ENCODE data around the gene POLR1F.

The POLR1F gene

GRCh38 chr7:19674266-19674960 is 34.4 kb downstream of the POLR1F start:
- peak; percentile 70 for DNase-seq

GRCh38 chr7:19670806-19671205 is 38.0 kb downstream of the POLR1F start:
- peak; percentile 49 for DNase-seq

GRCh38 chr7:19665399-19666008 is 43.3 kb downstream of the POLR1F start:
- DNase-seq, result peak; percentile 37

GRCh38 chr7:19663816-19664462 is 44.9 kb downstream of the POLR1F start:
- no peak for DNase-seq

DNA sequence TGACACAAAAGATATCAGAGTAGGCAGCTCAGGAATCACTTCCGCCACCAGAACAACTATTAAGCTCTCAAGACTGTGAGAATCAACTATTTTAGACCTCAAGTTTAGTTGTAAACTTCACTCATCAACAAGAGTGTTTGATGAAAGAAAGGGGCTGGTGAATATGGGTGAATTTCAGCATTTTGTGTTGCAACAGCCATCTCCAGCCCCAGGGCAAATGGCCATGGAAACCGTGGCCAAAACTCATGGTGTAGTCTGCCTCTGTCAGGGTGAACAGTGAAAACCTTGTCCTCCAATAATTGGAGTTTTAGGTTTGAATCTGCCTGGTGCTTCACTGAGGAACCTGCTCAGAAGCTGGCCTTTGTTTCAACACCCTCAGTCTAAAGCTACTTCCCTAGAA is 60.0 kb downstream of the POLR1F start:
- no peak for DNase-seq

Data from fibroblast of skin of right biceps (primary cell).